Brain microvascular endothelial cell (primary cell): ENCODE results near the gene GLI2.

Experiments
- DNase-seq: peaks from one replicate; pipeline ENCODE4 v3.0.0-alpha.2; 2020
- H3K27ac ChIP-seq: fragments of 250-450 bp; sonication (Bioruptor Pico); 2 replicates; pipeline ENCODE4 v1.5.1; 2020; ENCODE audit warnings: mild to moderate bottlenecking, moderate library complexity
- H3K27me3 ChIP-seq: fragments of 250-450 bp; sonication (Bioruptor Pico); replicated peaks from 2 replicates; pipeline ENCODE4 v1.5.1; 2020; ENCODE audit warnings: mild to moderate bottlenecking
- H3K36me3 ChIP-seq: fragments of 250-450 bp; sonication (Bioruptor Pico); replicated peaks from 2 replicates; pipeline ENCODE4 v1.5.1; 2020; ENCODE audit warnings: mild to moderate bottlenecking
- H3K4me3 ChIP-seq: 2 replicates; pipeline ENCODE4 v1.5.1; 2011; ENCODE audit warnings: low read depth, mild to moderate bottlenecking, control low read depth, low read length, moderate library complexity
- in situ Hi-C: cut with HindIII; loops from 2 replicates; pipeline ENCODE4 v1.10.0; 2017; ENCODE audit warnings: low sequenced_read_pairs, low pct_ligation_motif_present
- TF ChIP-seq, protein P1 (sequence below): IDR thresholded peaks from 2 replicates; pipeline ENCODE4 v1.5.1; 2011; ENCODE audit warnings: low read depth, mild to moderate bottlenecking, moderate library complexity, low read length, control low read depth, inconsistent platforms; ENCODE audit errors: missing control alignments

GLI2 gene

DNA sequence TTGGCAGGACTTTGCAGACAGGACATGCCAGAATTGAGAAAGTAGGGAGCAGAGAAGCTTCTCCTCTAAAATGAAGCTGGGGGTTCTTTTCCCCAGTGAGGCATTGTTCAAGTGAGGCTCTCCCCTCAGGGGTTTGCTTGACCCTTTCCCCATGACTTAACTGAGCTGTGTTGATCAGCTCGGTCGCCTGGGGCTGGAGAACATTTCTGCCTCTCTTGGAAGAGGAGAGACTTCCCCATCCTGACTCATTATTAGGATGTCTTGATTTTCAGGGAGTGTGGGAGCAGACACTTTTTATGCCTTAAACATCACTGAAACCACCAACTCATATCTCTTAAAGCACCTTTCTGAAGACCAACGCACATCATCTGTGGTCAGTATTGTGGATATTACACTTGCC is 27.9 kb upstream of the GLI2 start:
- H3K4me3 ChIP-seq, result no peak overlapping the region
- no peaks in the 10 kb centered on the region for H3K27me3 ChIP-seq
- H3K36me3 ChIP-seq, result no peaks in the 10 kb centered on the region
- in situ Hi-C loops, result loop anchor here (10.0 kb wide), 1 partner anchor 357 kb away; no protein-coding TSS in a partner anchor
- TF ChIP-seq, protein P1, sequence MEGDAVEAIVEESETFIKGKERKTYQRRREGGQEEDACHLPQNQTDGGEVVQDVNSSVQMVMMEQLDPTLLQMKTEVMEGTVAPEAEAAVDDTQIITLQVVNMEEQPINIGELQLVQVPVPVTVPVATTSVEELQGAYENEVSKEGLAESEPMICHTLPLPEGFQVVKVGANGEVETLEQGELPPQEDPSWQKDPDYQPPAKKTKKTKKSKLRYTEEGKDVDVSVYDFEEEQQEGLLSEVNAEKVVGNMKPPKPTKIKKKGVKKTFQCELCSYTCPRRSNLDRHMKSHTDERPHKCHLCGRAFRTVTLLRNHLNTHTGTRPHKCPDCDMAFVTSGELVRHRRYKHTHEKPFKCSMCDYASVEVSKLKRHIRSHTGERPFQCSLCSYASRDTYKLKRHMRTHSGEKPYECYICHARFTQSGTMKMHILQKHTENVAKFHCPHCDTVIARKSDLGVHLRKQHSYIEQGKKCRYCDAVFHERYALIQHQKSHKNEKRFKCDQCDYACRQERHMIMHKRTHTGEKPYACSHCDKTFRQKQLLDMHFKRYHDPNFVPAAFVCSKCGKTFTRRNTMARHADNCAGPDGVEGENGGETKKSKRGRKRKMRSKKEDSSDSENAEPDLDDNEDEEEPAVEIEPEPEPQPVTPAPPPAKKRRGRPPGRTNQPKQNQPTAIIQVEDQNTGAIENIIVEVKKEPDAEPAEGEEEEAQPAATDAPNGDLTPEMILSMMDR, result no peak
- DNase-seq, result no peak
- H3K27ac ChIP-seq, result no peak overlapping the region

DNA sequence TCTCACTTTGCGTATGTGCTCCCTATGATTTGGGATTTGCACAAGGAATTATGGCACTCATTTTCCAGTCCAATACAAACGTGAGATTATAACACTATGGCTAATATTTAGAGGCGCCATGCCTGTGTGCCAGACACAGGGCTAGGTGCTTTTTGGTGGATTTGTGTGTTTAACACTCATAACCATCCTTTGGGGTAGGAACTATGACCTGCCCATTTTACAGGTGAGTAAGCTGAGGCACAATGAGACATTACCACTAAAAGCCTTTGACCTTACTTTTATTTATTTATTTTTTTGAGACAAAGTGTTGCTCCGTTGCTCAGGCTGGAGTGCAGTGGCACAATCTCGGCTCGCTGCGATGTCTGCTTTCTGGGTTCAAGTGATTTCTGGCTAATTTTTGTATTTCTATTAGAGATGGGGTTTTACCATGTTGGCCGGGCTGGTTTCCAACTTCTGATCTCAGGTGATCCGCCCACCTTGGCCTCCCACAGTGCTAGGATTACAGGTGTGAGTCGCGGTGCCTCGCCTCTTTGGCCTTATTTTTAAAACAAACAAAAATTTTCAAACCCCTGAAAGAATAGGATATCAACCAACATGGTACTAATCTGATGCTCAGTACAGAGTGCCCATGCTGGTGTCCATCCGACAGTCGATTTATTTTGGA is 26.6 kb upstream of the GLI2 start:
- no peak for DNase-seq
- no peak overlapping the region for H3K4me3 ChIP-seq
- in situ Hi-C loops, result loop anchor here (10.0 kb wide), 1 partner anchor 356 kb away; no protein-coding TSS in a partner anchor
- no peaks in the 10 kb centered on the region for H3K36me3 ChIP-seq
- TF ChIP-seq, protein P1, result no peak
- H3K27me3 ChIP-seq, result no peaks in the 10 kb centered on the region
- no peak overlapping the region for H3K27ac ChIP-seq

DNA sequence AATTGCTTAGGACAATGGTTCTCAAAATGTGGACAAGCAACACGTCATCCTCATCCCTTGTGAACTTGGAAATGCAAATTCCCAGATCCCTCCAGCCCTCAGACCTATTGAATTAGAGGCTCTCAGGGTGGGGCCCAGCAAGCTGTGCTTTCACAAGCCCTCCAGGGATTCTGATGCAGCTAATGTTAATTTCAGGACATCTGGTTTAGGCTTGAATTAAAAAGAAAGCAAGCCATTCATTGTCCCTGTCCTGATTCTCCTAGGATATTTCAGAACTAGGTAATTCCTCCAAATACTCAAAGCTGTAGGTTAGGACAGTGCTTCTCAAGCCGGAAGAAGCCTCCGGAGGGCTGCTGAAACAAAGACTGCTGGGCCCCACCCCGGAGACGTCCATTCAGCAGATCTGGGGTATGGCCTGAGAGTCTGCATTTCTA is 26.0 kb upstream of the GLI2 start:
- TF ChIP-seq, protein P1, result no peak
- no peaks in the 10 kb centered on the region for H3K36me3 ChIP-seq
- in situ Hi-C loops, result loop anchor here (10.0 kb wide), 1 partner anchor 355 kb away; no protein-coding TSS in a partner anchor
- DNase-seq, result no peak
- H3K4me3 ChIP-seq, result no peak overlapping the region
- H3K27me3 ChIP-seq, result no peaks in the 10 kb centered on the region
- no peak overlapping the region for H3K27ac ChIP-seq

DNA sequence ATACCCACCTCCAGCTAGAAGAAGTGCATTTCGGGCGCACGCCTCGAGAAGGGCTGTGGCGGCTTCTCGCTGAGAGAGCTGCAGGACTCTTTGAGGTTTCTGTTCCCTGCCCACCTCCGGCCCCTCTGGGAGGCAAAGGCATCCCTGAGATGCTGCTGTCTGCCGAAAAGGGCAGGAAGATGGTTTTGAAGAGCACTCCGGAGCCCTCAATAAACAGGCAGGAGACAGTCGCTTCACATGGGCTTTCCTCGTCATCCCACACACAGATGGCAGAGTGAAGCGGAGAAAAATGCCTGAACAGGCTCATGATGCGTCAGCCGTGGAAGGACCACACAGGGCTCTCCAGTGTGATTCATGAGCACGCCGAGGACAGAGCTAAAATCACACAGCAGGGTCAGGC is 25.4 kb upstream of the GLI2 start:
- in situ Hi-C loops, result no loop called here
- DNase-seq, result peak; percentile 83

DNA sequence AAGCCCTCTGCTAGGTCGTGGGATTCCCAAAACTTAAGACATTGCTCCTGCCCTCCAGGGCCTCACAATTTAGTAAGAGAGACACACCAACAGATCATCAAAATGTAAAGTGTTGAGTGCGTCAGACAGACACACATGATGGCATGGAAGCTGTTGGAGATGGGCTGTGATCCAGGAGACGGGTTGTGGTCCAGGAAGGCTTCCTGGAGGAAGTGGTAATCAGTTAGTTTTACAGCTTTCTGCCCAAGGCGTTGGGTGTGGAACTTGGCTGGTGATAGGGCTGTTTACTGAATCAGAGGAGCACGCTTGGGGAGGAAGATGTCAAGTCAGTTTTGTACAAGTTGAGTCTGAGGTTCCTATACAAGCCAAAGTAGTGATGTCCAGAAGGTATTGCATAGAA is 24.0 kb upstream of the GLI2 start:
- in situ Hi-C loops, result no loop called here
- Histone ChIP-seq H3K4me3 (no peak overlapping the region), H3K27ac (no peak overlapping the region), H3K36me3 (no peaks in the 10 kb centered on the region), H3K27me3 (no peaks in the 10 kb centered on the region)
- TF ChIP-seq, protein P1, result no peak
- DNase-seq, result no peak

More for the DNA sequence above, 25.4 kb upstream of the GLI2 start:
- H3K4me3 ChIP-seq, result peak overlapping the region; percentile 24
- peak overlapping the region; percentile 42 for H3K27ac ChIP-seq
- no peaks in the 10 kb centered on the region for H3K27me3 ChIP-seq
- TF ChIP-seq, protein P1, result no peak
- no peaks in the 10 kb centered on the region for H3K36me3 ChIP-seq

DNA sequence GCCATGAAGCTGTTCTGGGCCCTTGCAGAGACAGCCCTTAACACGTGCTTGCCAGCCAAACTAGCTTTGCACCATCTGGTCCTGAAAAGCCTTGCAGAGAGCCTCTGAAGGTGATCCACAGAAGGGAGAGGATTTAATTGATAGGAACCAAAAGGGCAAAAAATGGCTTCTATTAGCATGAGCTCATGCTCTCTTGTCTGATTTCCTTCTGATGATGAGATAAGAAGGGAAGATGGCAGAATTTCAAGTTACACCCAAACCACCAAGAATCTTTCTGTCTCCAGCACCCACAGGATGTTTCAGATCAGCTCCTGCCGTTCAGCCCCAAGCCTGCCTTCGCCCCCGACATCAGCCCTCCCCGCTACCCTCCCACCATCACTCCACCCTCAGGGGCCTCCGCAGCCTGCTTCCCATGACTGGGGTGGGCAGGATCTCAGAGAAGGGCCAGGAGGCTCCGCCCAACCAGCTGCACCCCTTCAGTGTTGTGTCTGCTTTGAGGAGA is 23.4 kb upstream of the GLI2 start:
- TF ChIP-seq, protein P1, result no peak
- H3K36me3 ChIP-seq, result no peaks in the 10 kb centered on the region
- in situ Hi-C loops, result no loop called here
- no peak overlapping the region for H3K4me3 ChIP-seq
- H3K27ac ChIP-seq, result no peak overlapping the region
- H3K27me3 ChIP-seq, result no peaks in the 10 kb centered on the region
- peak; percentile 35 for DNase-seq
